GM12892 (cell line): Measurements from ENCODE around the gene LAMA5.

Experiments used
- POLR2A ChIP-seq: IDR thresholded peaks from 2 replicates; pipeline ENCODE4 v1.6.1; 2011; ENCODE audit warnings: low read depth, low read length, control low read depth
- POLR2AphosphoS5 ChIP-seq: IDR thresholded peaks from 2 replicates; pipeline ENCODE4 v1.6.1; 2011; ENCODE audit warnings: low read depth, low read length, control low read depth
- TAF1 ChIP-seq: IDR thresholded peaks from 2 replicates; pipeline ENCODE4 v1.6.1; 2011; ENCODE audit warnings: low read depth, mild to moderate bottlenecking, control low read depth, low read length, borderline replicate concordance

GRCh38 chr20:62415354-62416111 is 48.4 kb upstream of the LAMA5 start:
- TF ChIP-seq POLR2A (no peak), POLR2AphosphoS5 (no peak), TAF1 (no peak)
